Breast epithelium (tissue), 4 donors: ENCODE data around the gene ARID3A. TPM values are rescaled to one million over a fixed set of nuclear protein-coding genes. Genes with fewer than 3 reads are reported as not detected.

Experiments used
- DNase-seq, 2 donors: peaks; one replicate each; pipeline ENCODE4 v3.0.0-alpha.2; 2019; ENCODE audit warnings: low spot score in 2 of 2
- H3K27ac ChIP-seq, 2 donors: fragments of 200-600 bp; sonication (generic) in 1 of 2; one replicate each; pipeline ENCODE4 v1.5.1; 2016 to 2019; ENCODE audit warnings: mild to moderate bottlenecking in 1 of 2
- H3K27me3 ChIP-seq, 2 donors: fragments of 200-600 bp; sonication (generic) in 1 of 2; one replicate each; pipeline versions ENCODE4 v1.5.1 to v1.6.0; 2017 to 2019; ENCODE audit warnings: control low read depth in 1 of 2, mild to moderate bottlenecking in 1 of 2
- H3K36me3 ChIP-seq: fragments of 200-600 bp; one replicate; pipeline ENCODE4 v1.5.1; 2019
- H3K4me1 ChIP-seq, 2 donors: fragments of 200-600 bp; sonication (generic); one replicate each; pipeline ENCODE4 v1.5.1; 2016 to 2019; ENCODE audit warnings: control low read depth in 1 of 2
- H3K4me3 ChIP-seq, 3 donors: fragments of 200-600 bp; sonication (generic); 1 replicate in 2 of 3; 2 replicates in 1 of 3; pipeline ENCODE4 v1.5.1; 2016 to 2019; ENCODE audit warnings: mild to moderate bottlenecking in 3 of 3, moderate library complexity in 2 of 3
- H3K9me3 ChIP-seq, 2 donors: fragments of 200-600 bp; sonication (generic) in 1 of 2; one replicate each; pipeline ENCODE4 v1.5.1; 2016 to 2019; ENCODE audit warnings: control low read depth in 1 of 2
- POLR2A ChIP-seq: fragments of 450-650 bp; IDR thresholded peaks from one replicate; pipeline ENCODE4 v1.6.1; 2016; ENCODE audit warnings: antibody characterized with exemption, mild to moderate bottlenecking, moderate library complexity
- POLR2AphosphoS5 ChIP-seq, 3 donors: sonication (generic); formaldehyde crosslinking; IDR thresholded peaks; one replicate each; pipeline ENCODE4 v1.6.1; 2017; ENCODE audit warnings: antibody characterized with exemption in 3 of 3
- intact Hi-C: fragments of 100-400 bp; cut with DNase I; formaldehyde crosslinking; loops from one replicate; pipeline ENCODE4 v1.15.1; 2023; ENCODE audit warnings: low total_unique reads
- total RNA-seq, 3 donors: library from RNA; depleted of rRNA; stranded (reverse); fragments of >200 nt; gene quantifications; one replicate each; pipeline ENCODE4 v1.1.0, GENCODE V29; 2016
- TF ChIP-seq, protein P1 (sequence below), 3 donors: fragments of 450-650 bp; IDR thresholded peaks; one replicate each; pipeline ENCODE4 v1.5.1; 2016 to 2017; ENCODE audit warnings: antibody characterized with exemption in 3 of 3, mild to moderate bottlenecking in 3 of 3, moderate library complexity in 3 of 3

Gene ARID3A
- total RNA-seq, 3 donors from 2014 or later = 3.5 to 11.1 (median 4.8) TPM

DNA sequence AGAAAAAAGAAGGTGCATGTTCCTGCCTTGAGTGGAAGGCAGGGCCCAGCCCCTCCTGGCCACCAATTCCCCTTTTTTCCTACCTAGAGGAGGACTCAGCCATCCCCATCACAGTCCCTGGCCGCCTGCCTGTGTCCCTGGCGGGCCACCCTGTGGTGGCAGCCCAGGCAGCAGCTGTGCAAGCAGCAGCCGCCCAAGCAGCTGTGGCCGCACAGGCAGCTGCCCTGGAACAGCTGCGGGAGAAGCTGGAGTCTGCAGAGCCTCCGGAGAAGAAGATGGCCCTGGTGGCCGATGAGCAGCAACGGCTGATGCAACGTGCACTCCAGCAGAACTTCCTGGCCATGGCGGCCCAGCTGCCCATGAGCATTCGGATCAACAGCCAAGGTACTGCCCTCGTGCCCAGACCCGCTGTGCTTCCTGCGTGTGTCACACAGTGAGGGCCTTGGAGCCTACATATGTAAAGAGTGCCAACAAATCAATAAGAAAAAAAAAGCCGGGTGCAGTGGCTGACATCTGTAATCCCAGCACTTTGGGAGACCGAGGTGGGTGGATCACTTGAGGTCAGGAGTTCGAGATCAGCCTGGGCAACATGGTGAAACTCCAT, 40.8 kb downstream of the ARID3A start:
- intact Hi-C loops = no loop called here
- no peaks in the 10 kb centered on the region for H3K36me3 ChIP-seq

DNA sequence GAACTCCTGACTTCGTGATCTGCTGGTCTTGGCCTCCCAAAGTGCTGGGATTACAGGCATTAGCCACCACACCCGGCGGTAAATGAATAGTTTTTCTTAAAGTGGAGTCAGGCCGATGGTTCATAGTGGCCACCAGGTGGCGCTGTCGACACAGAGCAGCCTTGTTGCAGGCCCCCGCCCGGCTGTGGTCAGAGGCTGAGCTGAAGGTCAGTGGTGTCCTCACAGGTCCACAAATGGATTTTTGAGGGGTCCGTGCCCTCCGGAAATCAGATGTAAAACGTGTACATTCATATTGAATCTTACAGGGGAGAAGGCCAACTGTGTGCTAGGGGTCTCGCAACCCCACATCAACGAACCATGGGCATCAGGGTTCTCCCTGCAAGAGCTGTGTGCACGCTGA, 44.9 kb downstream of the ARID3A start:
- no peak overlapping the region for H3K27ac ChIP-seq
- intact Hi-C loops = no loop called here
- TF ChIP-seq POLR2A (no peak), POLR2AphosphoS5 (IDR thresholded peaks at IDR 0.05) (no peak)
- TF ChIP-seq, protein P1, sequence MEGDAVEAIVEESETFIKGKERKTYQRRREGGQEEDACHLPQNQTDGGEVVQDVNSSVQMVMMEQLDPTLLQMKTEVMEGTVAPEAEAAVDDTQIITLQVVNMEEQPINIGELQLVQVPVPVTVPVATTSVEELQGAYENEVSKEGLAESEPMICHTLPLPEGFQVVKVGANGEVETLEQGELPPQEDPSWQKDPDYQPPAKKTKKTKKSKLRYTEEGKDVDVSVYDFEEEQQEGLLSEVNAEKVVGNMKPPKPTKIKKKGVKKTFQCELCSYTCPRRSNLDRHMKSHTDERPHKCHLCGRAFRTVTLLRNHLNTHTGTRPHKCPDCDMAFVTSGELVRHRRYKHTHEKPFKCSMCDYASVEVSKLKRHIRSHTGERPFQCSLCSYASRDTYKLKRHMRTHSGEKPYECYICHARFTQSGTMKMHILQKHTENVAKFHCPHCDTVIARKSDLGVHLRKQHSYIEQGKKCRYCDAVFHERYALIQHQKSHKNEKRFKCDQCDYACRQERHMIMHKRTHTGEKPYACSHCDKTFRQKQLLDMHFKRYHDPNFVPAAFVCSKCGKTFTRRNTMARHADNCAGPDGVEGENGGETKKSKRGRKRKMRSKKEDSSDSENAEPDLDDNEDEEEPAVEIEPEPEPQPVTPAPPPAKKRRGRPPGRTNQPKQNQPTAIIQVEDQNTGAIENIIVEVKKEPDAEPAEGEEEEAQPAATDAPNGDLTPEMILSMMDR (IDR thresholded peaks at IDR 0.05) = peak in 2 of 3 donors; percentile 27 to 45

More for the DNA sequence above, 40.8 kb downstream of the ARID3A start:
- TF ChIP-seq POLR2A (no peak), POLR2AphosphoS5 (IDR thresholded peaks at IDR 0.05) (no peak)
- TF ChIP-seq, protein P1 (IDR thresholded peaks at IDR 0.05) = no peak
- no peak for DNase-seq
- Histone ChIP-seq H3K9me3 (peaks cover 6% of the 10 kb centered on the region in 2 donors), H3K4me1 (no peaks in the 10 kb centered on the region), H3K27ac (no peak overlapping the region), H3K27me3 (no peaks in the 10 kb centered on the region), H3K4me3 (no peak overlapping the region)

DNA sequence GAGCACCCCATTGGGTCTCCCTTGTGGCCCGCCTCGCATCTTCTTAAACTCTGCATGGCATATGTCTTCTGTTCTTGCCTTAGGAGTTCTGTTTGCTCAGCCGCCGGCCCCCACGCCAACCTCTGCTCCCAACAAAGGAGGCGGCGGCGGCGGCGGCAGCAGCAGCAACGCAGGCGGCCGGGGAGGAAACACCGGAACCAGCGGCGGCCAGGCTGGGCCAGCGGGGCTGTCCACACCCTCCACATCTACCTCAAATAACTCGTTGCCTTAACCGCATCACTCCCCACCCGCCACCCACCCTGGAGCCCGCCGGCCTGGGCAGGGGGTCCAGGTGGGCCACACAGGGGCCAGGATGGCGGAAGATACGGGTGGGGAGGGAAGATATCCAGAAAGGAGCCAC, 46.0 kb downstream of the ARID3A start:
- Histone ChIP-seq H3K4me3 (no peak overlapping the region), H3K9me3 (peaks cover 6% of the 10 kb centered on the region in 2 donors), H3K27me3 (no peaks in the 10 kb centered on the region), H3K27ac (no peak overlapping the region), H3K4me1 (no peaks in the 10 kb centered on the region), H3K36me3 (peaks cover 3% of the 10 kb centered on the region)
- intact Hi-C loops = no loop called here
- DNase-seq = no peak
- TF ChIP-seq POLR2AphosphoS5 (IDR thresholded peaks at IDR 0.05) (no peak), POLR2A (no peak)
- TF ChIP-seq, protein P1 (IDR thresholded peaks at IDR 0.05) = no peak

More for the DNA sequence above, 44.9 kb downstream of the ARID3A start:
- Histone ChIP-seq H3K4me3 (no peak overlapping the region), H3K27me3 (no peaks in the 10 kb centered on the region), H3K36me3 (peaks cover 3% of the 10 kb centered on the region), H3K4me1 (no peaks in the 10 kb centered on the region), H3K9me3 (peaks cover 6% of the 10 kb centered on the region in 2 donors)
- DNase-seq = no peak

DNA sequence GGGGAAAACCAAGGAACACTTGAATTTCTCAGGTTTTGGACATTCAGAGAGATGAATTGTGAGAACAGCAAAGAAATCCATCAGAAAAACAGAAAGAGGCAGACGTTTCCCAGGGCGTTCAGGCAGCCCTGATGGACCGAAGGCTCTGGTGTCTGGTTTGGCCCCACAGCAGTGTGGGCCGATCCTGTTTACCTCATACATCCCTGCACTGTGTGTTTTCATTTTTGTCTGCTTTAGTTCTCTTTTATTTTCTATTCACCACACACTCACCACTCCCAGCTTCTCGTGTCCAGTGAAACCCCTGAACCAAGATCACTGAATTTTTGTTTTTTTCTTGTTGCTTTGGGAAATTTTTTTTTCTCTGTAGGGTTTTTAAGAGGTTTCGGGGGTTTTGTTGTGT, 46.4 kb downstream of the ARID3A start:
- no peaks in the 10 kb centered on the region for H3K27me3 ChIP-seq
- H3K4me1 ChIP-seq = no peaks in the 10 kb centered on the region
- H3K36me3 ChIP-seq = peaks cover 3% of the 10 kb centered on the region
- H3K27ac ChIP-seq = no peak overlapping the region
- TF ChIP-seq POLR2A = no peak
- TF ChIP-seq, protein P1 (IDR thresholded peaks at IDR 0.05) = no peak
- TF ChIP-seq POLR2AphosphoS5 (IDR thresholded peaks at IDR 0.05) = no peak
- intact Hi-C loops = no loop called here
- peaks cover 6% of the 10 kb centered on the region in 2 donors for H3K9me3 ChIP-seq
- no peak overlapping the region for H3K4me3 ChIP-seq
- no peak for DNase-seq

DNA sequence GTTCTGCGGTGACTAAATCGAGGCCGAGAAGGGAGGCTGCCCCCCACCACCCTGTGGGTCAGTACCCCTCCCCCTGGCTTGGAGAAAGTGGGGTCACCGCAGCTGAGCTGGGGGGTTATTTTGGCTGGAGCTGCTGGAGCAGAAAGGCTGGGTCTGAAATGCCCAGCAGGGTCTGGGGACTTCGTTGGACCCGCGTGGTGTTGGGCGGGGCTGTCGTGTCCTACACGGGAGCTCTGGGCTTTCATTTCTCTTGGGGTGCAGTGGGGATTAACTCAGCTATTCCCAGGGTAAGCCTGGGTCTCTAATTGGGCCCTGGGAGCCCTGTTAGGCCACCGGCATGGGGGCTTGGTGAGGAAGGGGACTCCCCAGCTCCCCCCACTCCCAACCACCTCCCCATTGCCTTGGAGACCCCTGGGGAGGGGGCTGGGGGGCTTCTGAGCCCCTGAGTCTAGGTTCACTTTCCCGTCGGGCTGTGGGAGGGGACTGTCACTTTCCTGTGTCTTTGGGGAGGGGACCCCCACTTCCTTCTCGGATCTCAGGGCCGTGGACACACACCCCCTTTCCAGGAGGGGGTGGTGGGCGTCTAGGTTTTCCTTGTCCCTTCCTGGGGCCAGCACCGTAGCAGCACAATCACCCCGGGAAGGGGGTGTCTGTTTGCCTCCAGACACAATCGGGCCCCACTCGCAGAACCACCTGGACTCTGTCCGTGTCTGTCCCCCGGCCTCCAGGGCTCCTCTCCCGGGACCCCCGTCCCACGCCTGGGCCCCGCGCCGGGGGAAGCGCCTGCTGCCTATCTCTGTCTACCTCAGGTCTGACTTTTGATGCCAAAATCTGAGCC, 48.1 kb downstream of the ARID3A start:
- H3K27ac ChIP-seq = no peak overlapping the region
- H3K4me3 ChIP-seq = no peak overlapping the region
- no peaks in the 10 kb centered on the region for H3K27me3 ChIP-seq
- H3K36me3 ChIP-seq = peaks cover 3% of the 10 kb centered on the region
- no peak for TF ChIP-seq POLR2AphosphoS5 (IDR thresholded peaks at IDR 0.05)
- TF ChIP-seq POLR2A = no peak
- TF ChIP-seq, protein P1 (IDR thresholded peaks at IDR 0.05) = no peak
- H3K4me1 ChIP-seq = no peaks in the 10 kb centered on the region
- DNase-seq = no peak
- intact Hi-C loops = no loop called here
- H3K9me3 ChIP-seq = peaks cover 6% of the 10 kb centered on the region in 2 donors
